Endothelial cell of hepatic sinusoid (primary cell): ENCODE results near the gene MRC2.
"Not testable (repeated sequence)": the region's sequence is repeated elsewhere in the genome, so short reads cannot be mapped to it uniquely, and the experiment has no call there.

Experiments used
- in situ Hi-C: cut with HindIII; loops from 2 replicates; pipeline ENCODE4 v1.10.0; 2017; ENCODE audit warnings: low sequenced_read_pairs

MRC2 gene

GRCh38 chr17:62676231-62676943 lies 48.9 kb downstream of the MRC2 start:
- in situ Hi-C loops = no loop called here

GRCh38 chr17:62676952-62677596 lies 49.6 kb downstream of the MRC2 start:
- in situ Hi-C loops = no loop called here

GRCh38 chr17:62678214-62678919 lies 50.9 kb downstream of the MRC2 start:
- in situ Hi-C loops = no loop called here

GRCh38 chr17:62679866-62680377 lies 52.5 kb downstream of the MRC2 start:
- in situ Hi-C loops = no loop called here

- in situ Hi-C loops = no loop called here
Observed at GRCh38 chr17:62680541-62681052, 53.1 kb downstream of the MRC2 start.

GRCh38 chr17:62681061-62681938 lies 53.8 kb downstream of the MRC2 start:
- in situ Hi-C loops = no loop called here

- in situ Hi-C loops = no loop called here
Observed at GRCh38 chr17:62681939-62682381, 54.5 kb downstream of the MRC2 start.

- in situ Hi-C loops = no loop called here
Observed at GRCh38 chr17:62684179-62684578, 56.7 kb downstream of the MRC2 start.

- in situ Hi-C loops = no loop called here
Observed at GRCh38 chr17:62687997-62688396, 60.5 kb downstream of the MRC2 start.

GRCh38 chr17:62688398-62689160 lies 61.1 kb downstream of the MRC2 start:
- in situ Hi-C loops = no loop called here

GRCh38 chr17:62689441-62690167 lies 62.1 kb downstream of the MRC2 start:
- in situ Hi-C loops = no loop called here

- in situ Hi-C loops = no loop called here
Observed at GRCh38 chr17:62690168-62690897, 62.9 kb downstream of the MRC2 start.

GRCh38 chr17:62691589-62691915 lies 64.1 kb downstream of the MRC2 start:
- in situ Hi-C loops = not testable (repeated sequence)

GRCh38 chr17:62692159-62692651 lies 64.7 kb downstream of the MRC2 start:
- in situ Hi-C loops = no loop called here

- in situ Hi-C loops = no loop called here
Observed at GRCh38 chr17:62692721-62693431, 65.4 kb downstream of the MRC2 start.

GRCh38 chr17:62693616-62694409 lies 66.3 kb downstream of the MRC2 start:
- in situ Hi-C loops = no loop called here
